Hindlimb muscle (tissue), 1 donor: ENCODE measurements around the gene DBN1. TPM values are rescaled to one million over a fixed set of nuclear protein-coding genes. Genes with fewer than 3 reads are reported as not detected.
A peak's percentile ranks its signal among the peaks of the same experiment; 100 is the strongest.

Source experiments
- DNase-seq: peaks from one replicate; pipeline ENCODE4 v3.0.0-alpha.2; 2013
- polyA plus RNA-seq: library from polyadenylated mRNA; unstranded; fragments of 120-200 nt; gene quantifications from one replicate; pipeline ENCODE4 v1.2.1, GENCODE V29; 2013; ENCODE audit not compliant: insufficient read length

Gene DBN1
- polyA plus RNA-seq, 1 donor, result 280 TPM

GRCh38 chr5:177504086-177505056 lies 30.9 kb upstream of the DBN1 start:
- DNase-seq, result no peak

GRCh38 chr5:177503351-177504085 lies 30.1 kb upstream of the DBN1 start:
- DNase-seq, result no peak

GRCh38 chr5:177502886-177503285 lies 29.5 kb upstream of the DBN1 start:
- DNase-seq, result no peak

- no peak for DNase-seq
Observed at GRCh38 chr5:177501874-177502678, 28.6 kb upstream of the DBN1 start.

- peak; percentile 85 for DNase-seq
Observed at GRCh38 chr5:177500685-177501522, 27.5 kb upstream of the DBN1 start.

GRCh38 chr5:177499842-177500241 lies 26.4 kb upstream of the DBN1 start:
- DNase-seq, result no peak

- DNase-seq, result peak; percentile 59
Observed at GRCh38 chr5:177498013-177498787, 24.8 kb upstream of the DBN1 start.

- peak; percentile 99 for DNase-seq
Observed at GRCh38 chr5:177497292-177498012, 24.0 kb upstream of the DBN1 start, which contains the start of gene PDLIM7. Gene PDLIM7, minus strand, starts transcription at chr5:177497604. Its CDS starts 1,092 bp downstream, at chr5:177496512.

GRCh38 chr5:177496727-177497291 lies 23.4 kb upstream of the DBN1 start:
- DNase-seq, result peak; percentile 89

GRCh38 chr5:177496070-177496726 lies 22.8 kb upstream of the DBN1 start:
- DNase-seq, result no peak

- DNase-seq, result no peak
Observed at GRCh38 chr5:177495243-177496060, 22.0 kb upstream of the DBN1 start.

- peak; percentile 77 for DNase-seq
Observed at GRCh38 chr5:177494346-177495195, 21.1 kb upstream of the DBN1 start.

- DNase-seq, result no peak
Observed at GRCh38 chr5:177493795-177494345, 20.4 kb upstream of the DBN1 start.

- no peak for DNase-seq
Observed at GRCh38 chr5:177492841-177493240, 19.4 kb upstream of the DBN1 start.

GRCh38 chr5:177491983-177492746 lies 18.7 kb upstream of the DBN1 start:
- no peak for DNase-seq

- no peak for DNase-seq
Observed at GRCh38 chr5:177491429-177491945, 18.1 kb upstream of the DBN1 start.
